AG09309 (cell line): ENCODE results near the gene HPCA.

Source experiments
- DNase-seq: peaks from one replicate; pipeline ENCODE4 v3.0.0-alpha.2; 2010; ENCODE audit warnings: low read depth
- H3K4me3 ChIP-seq: 2 replicates; pipeline ENCODE4 v1.5.1; 2011; ENCODE audit warnings: mild to moderate bottlenecking, low read depth, low read length, moderate library complexity; ENCODE audit not compliant: control insufficient read depth
- CTCF ChIP-seq: IDR thresholded peaks from 2 replicates; pipeline ENCODE4 v1.5.1; 2011; ENCODE audit warnings: mild to moderate bottlenecking, low read depth, low read length, inconsistent platforms; ENCODE audit not compliant: insufficient read depth, control insufficient read depth; ENCODE audit errors: missing control alignments

Gene HPCA

GRCh38 chr1:32883338-32884031, 2.8 kb upstream of the HPCA start:
- TF ChIP-seq CTCF, result no peak
- DNase-seq, result no peak
- no peak overlapping the region for H3K4me3 ChIP-seq

- no peak for TF ChIP-seq CTCF
- no peak for DNase-seq
- no peak overlapping the region for H3K4me3 ChIP-seq
Observed at GRCh38 chr1:32884032-32884372, 2.3 kb upstream of the HPCA start.

- DNase-seq, result no peak
- no peak for TF ChIP-seq CTCF
- H3K4me3 ChIP-seq, result no peak overlapping the region
Observed at GRCh38 chr1:32884726-32885125, 1.6 kb upstream of the HPCA start.

GRCh38 chr1:32885676-32886003, 651 bp upstream of the HPCA start:
- TF ChIP-seq CTCF, result no peak
- H3K4me3 ChIP-seq, result no peak overlapping the region
- DNase-seq, result no peak

GRCh38 chr1:32886828-32887414, 630 bp downstream of the HPCA start:
- TF ChIP-seq CTCF, result no peak
- DNase-seq, result no peak
- H3K4me3 ChIP-seq, result no peak overlapping the region

GRCh38 chr1:32887623-32888022, 1.3 kb downstream of the HPCA start:
- DNase-seq, result no peak
- no peak overlapping the region for H3K4me3 ChIP-seq
- TF ChIP-seq CTCF, result no peak

GRCh38 chr1:32888134-32888533, 1.8 kb downstream of the HPCA start:
- H3K4me3 ChIP-seq, result no peak overlapping the region
- TF ChIP-seq CTCF, result no peak
- DNase-seq, result no peak
